CD14-positive monocyte (primary cell): ENCODE measurements around the gene COL5A2. TPM values are rescaled to one million over a fixed set of nuclear protein-coding genes. Genes with fewer than 3 reads are reported as not detected.

Experiments used
- DNase-seq, 3 donors: peaks; one replicate each; pipeline ENCODE4 v3.0.0-alpha.2; 2011 to 2022
- H2AFZ ChIP-seq: 2 replicates; pipeline ENCODE4 v1.6.0; 2012; ENCODE audit warnings: mild to moderate bottlenecking, low read depth, low read length, inconsistent platforms; ENCODE audit not compliant: insufficient read depth, poor library complexity, severe bottlenecking
- H3K27ac ChIP-seq, 2 donors: 1 replicate in 1 of 2; 2 replicates in 1 of 2; pipeline ENCODE4 v1.5.1; 2012 to 2013; ENCODE audit warnings: low read length in 2 of 2, control low read depth in 1 of 2, inconsistent platforms in 1 of 2, low read depth in 1 of 2, mild to moderate bottlenecking in 1 of 2
- H3K27me3 ChIP-seq, 2 donors: one replicate each; pipeline versions ENCODE4 v1.6.0 to v1.6.1; 2011 to 2013; ENCODE audit warnings: low read length in 2 of 2; ENCODE audit not compliant: control insufficient read depth in 2 of 2, insufficient read depth in 2 of 2
- H3K36me3 ChIP-seq, 2 donors: replicated peaks in 1 of 2; 1 replicate in 1 of 2; 2 replicates in 1 of 2; pipeline versions ENCODE4 v1.5.1 to v1.6.1; 2012 to 2013; ENCODE audit warnings: low read length in 2 of 2, control low read depth in 1 of 2, inconsistent platforms in 1 of 2, mild to moderate bottlenecking in 1 of 2; ENCODE audit not compliant: insufficient read depth in 2 of 2, control insufficient read depth in 1 of 2
- H3K4me1 ChIP-seq, 2 donors: 1 replicate in 1 of 2; 2 replicates in 1 of 2; pipeline versions ENCODE4 v1.5.1 to v1.6.1; 2012 to 2013; ENCODE audit warnings: low read length in 2 of 2, control low read depth in 1 of 2, inconsistent platforms in 1 of 2, mild to moderate bottlenecking in 1 of 2, moderate library complexity in 1 of 2; ENCODE audit not compliant: insufficient read depth in 2 of 2, control insufficient read depth in 1 of 2
- H3K4me2 ChIP-seq: replicated peaks from 2 replicates; pipeline ENCODE3; 2012; ENCODE audit warnings: low read length, moderate library complexity, mild to moderate bottlenecking; ENCODE audit not compliant: poor library complexity, severe bottlenecking; ENCODE audit errors: extremely low read depth
- H3K4me3 ChIP-seq, 3 experiments: fragments of 200-600 bp in 1 of 3; sonication (generic) in 1 of 3; replicated peaks in 1 of 3; 1 replicate in 2 of 3; 2 replicates in 1 of 3; pipeline ENCODE4 v1.5.1; 2011 to 2013; ENCODE audit warnings: low read length in 3 of 3, mild to moderate bottlenecking in 3 of 3, control low read depth in 2 of 3, low read depth in 2 of 3, inconsistent platforms in 1 of 3, moderate library complexity in 1 of 3
- H3K79me2 ChIP-seq: 2 replicates; pipeline ENCODE4 v1.6.0; 2012; ENCODE audit warnings: mild to moderate bottlenecking, control low read depth, inconsistent platforms, low read length, moderate library complexity; ENCODE audit not compliant: insufficient read depth
- H3K9ac ChIP-seq: 2 replicates; pipeline ENCODE4 v1.6.0; 2017; ENCODE audit warnings: low read length, mild to moderate bottlenecking; ENCODE audit not compliant: insufficient read depth, poor library complexity, severe bottlenecking
- H3K9me3 ChIP-seq, 2 donors: replicated peaks in 1 of 2; 1 replicate in 1 of 2; 2 replicates in 1 of 2; pipeline versions ENCODE4 v1.5.1 to v1.6.1; 2012 to 2013; ENCODE audit warnings: low read length in 2 of 2, control low read depth in 1 of 2; ENCODE audit not compliant: control insufficient read depth in 1 of 2, insufficient read depth in 1 of 2
- H4K20me1 ChIP-seq: 2 replicates; pipeline ENCODE4 v1.6.0; 2012; ENCODE audit warnings: mild to moderate bottlenecking, low read length, control low read depth, moderate library complexity; ENCODE audit not compliant: insufficient read depth
- H3K27ac Mint-ChIP-seq, 7 donors: one replicate each; pipeline ENCODE4 v1.8.0; 2020; ENCODE audit warnings: mild to moderate bottlenecking in 7 of 7, mixed read lengths in 7 of 7, moderate library complexity in 6 of 7, inconsistent platforms in 2 of 7
- H3K27me3 Mint-ChIP-seq, 3 donors: one replicate each; pipeline ENCODE4 v1.8.0; 2021 to 2022; ENCODE audit warnings: low read depth in 3 of 3, mild to moderate bottlenecking in 3 of 3, mixed read lengths in 3 of 3, moderate library complexity in 3 of 3, inconsistent platforms in 1 of 3
- H3K36me3 Mint-ChIP-seq, 2 donors: one replicate each; pipeline ENCODE4 v1.8.0; 2020; ENCODE audit warnings: mixed read lengths in 2 of 2, inconsistent platforms in 1 of 2, mild to moderate bottlenecking in 1 of 2
- H3K4me1 Mint-ChIP-seq: one replicate; pipeline ENCODE4 v1.8.0; 2020; ENCODE audit warnings: mild to moderate bottlenecking, mixed read lengths
- H3K4me3 Mint-ChIP-seq, 2 donors: one replicate each; pipeline ENCODE4 v1.8.0; 2020; ENCODE audit warnings: mild to moderate bottlenecking in 2 of 2, mixed read lengths in 2 of 2, moderate library complexity in 1 of 2
- H3K9me3 Mint-ChIP-seq, 7 donors: one replicate each; pipeline ENCODE4 v1.8.0; 2020 to 2022; ENCODE audit warnings: mixed read lengths in 7 of 7, mild to moderate bottlenecking in 6 of 7, moderate library complexity in 6 of 7, inconsistent platforms in 2 of 7
- WGBS: methylation state at CpG from one replicate; pipeline ENCODE4 v1.1.5; 2013; ENCODE audit warnings: missing lambda C conversion rate; ENCODE audit not compliant: insufficient coverage; 5-methylcytosine and 5-hydroxymethylcytosine counted together
- intact Hi-C, 2 donors: fragments of 100-400 bp; cut with micrococcal nuclease; formaldehyde crosslinking; loops; one replicate each; pipeline versions ENCODE4 v1.15.0 to v1.15.1; 2023
- polyA plus RNA-seq, 3 donors: library from polyadenylated mRNA; depleted of rRNA in 1 of 3; unstranded in 2 of 3; stranded (reverse) in 1 of 3; fragments of 300-500 nt in 2 of 3; fragments of >200 nt in 1 of 3; fragmentation: Illumina TruSeq in 2 of 3; gene quantifications; 1 replicate in 2 of 3; 2 replicates in 1 of 3; pipeline ENCODE4 v1.2.3, GENCODE V29; 2012 to 2021
- TF ChIP-seq, protein P1 (sequence below): fragments of 200-600 bp; IDR thresholded peaks from one replicate; pipeline ENCODE4 v1.8.0; 2022; ENCODE audit warnings: antibody characterized with exemption, mild to moderate bottlenecking

COL5A2 gene
- polyA plus RNA-seq, 3 donors: 0.13 TPM; not detected in 2

DNA sequence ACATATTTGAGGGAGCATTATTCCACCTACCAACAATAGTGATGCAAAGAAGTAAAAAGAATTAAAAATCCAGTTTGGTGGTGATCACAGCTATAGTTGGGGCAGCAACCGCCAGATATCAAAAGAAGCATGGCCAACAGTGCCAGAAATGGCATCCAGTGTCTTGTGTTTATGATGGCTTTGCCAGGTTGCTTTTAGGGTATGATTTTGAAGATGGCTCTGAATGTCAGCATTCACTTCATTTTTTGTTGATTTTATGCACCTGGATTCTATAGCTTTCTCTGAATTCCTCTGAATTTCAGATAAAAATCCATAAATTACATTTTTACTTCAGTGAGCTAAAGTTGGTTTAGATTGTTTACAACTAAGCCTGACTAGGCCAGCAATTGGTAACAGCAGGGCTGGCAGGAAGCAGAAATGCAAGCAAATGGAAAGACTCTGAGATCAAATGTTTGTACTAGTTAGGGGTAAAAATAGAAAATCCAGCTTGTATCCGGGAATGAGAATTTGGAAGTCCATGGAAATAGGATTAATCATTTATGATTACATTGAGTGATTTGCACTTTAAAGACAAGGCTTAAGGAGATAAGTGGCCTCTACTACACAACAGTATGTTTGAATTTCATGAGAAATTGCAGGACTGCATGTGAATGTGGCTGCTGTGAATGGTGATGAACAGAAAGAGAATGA lies 165.0 kb downstream of the COL5A2 start:
- H3K36me3 ChIP-seq: no peaks in the 10 kb centered on the region
- H3K4me1 Mint-ChIP-seq: no peaks in the 10 kb centered on the region
- H3K9me3 ChIP-seq: no peaks in the 10 kb centered on the region
- no peak overlapping the region for H3K4me3 ChIP-seq
- no peaks in the 10 kb centered on the region for H4K20me1 ChIP-seq
- H3K27me3 Mint-ChIP-seq: no peaks in the 10 kb centered on the region
- H3K27me3 ChIP-seq: no peaks in the 10 kb centered on the region
- intact Hi-C loops: no loop called here
- no peaks in the 10 kb centered on the region for H3K4me1 ChIP-seq
- no peak overlapping the region for H3K9ac ChIP-seq
- no peak overlapping the region for H2AFZ ChIP-seq
- no peak overlapping the region for H3K27ac Mint-ChIP-seq
- H3K4me2 ChIP-seq: no peak overlapping the region
- H3K4me3 Mint-ChIP-seq: no peak overlapping the region
- H3K36me3 Mint-ChIP-seq: no peaks in the 10 kb centered on the region
- WGBS: 100% methylated on average over 1 of the region's 2 CpGs
- no peaks in the 10 kb centered on the region for H3K79me2 ChIP-seq
- no peak overlapping the region for H3K27ac ChIP-seq
- H3K9me3 Mint-ChIP-seq: no peaks in the 10 kb centered on the region
- TF ChIP-seq, protein P1, sequence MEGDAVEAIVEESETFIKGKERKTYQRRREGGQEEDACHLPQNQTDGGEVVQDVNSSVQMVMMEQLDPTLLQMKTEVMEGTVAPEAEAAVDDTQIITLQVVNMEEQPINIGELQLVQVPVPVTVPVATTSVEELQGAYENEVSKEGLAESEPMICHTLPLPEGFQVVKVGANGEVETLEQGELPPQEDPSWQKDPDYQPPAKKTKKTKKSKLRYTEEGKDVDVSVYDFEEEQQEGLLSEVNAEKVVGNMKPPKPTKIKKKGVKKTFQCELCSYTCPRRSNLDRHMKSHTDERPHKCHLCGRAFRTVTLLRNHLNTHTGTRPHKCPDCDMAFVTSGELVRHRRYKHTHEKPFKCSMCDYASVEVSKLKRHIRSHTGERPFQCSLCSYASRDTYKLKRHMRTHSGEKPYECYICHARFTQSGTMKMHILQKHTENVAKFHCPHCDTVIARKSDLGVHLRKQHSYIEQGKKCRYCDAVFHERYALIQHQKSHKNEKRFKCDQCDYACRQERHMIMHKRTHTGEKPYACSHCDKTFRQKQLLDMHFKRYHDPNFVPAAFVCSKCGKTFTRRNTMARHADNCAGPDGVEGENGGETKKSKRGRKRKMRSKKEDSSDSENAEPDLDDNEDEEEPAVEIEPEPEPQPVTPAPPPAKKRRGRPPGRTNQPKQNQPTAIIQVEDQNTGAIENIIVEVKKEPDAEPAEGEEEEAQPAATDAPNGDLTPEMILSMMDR: no peak
- DNase-seq: no peak

- no peak overlapping the region for H3K27ac ChIP-seq
- Mint-ChIP-seq H3K27me3 (no peaks in the 10 kb centered on the region), H3K9me3 (no peaks in the 10 kb centered on the region), H3K36me3 (no peaks in the 10 kb centered on the region), H3K27ac (no peak overlapping the region), H3K4me3 (no peak overlapping the region), H3K4me1 (no peaks in the 10 kb centered on the region)
- no peaks in the 10 kb centered on the region for H3K79me2 ChIP-seq
- H3K9me3 ChIP-seq: no peaks in the 10 kb centered on the region
- no peak overlapping the region for H3K9ac ChIP-seq
- H3K36me3 ChIP-seq: no peaks in the 10 kb centered on the region
- H3K4me2 ChIP-seq: no peak overlapping the region
- no peak for DNase-seq
- no peaks in the 10 kb centered on the region for H3K4me1 ChIP-seq
- intact Hi-C loops: no loop called here
- no peaks in the 10 kb centered on the region for H4K20me1 ChIP-seq
- TF ChIP-seq, protein P1: no peak
- H3K4me3 ChIP-seq: no peak overlapping the region
- H2AFZ ChIP-seq: no peak overlapping the region
- 85% methylated on average over 1 of the region's 2 CpGs for WGBS
- no peaks in the 10 kb centered on the region for H3K27me3 ChIP-seq
Observed at GRCh38 chr2:189013671-189014448, 165.7 kb downstream of the COL5A2 start.
